ENCODE measurements around the gene SRSF12. TPM values are rescaled to one million over a fixed set of nuclear protein-coding genes. Genes with fewer than 3 reads are reported as not detected.

The SRSF12 gene
- total and polyA plus RNA-seq, 2 donors (not counting 1 experiment from before 2014, with no cell fraction given): not detected

- ATAC-seq (ENCODE audit: low read depth): no peak
- H3K27ac Mint-ChIP-seq: no peak overlapping the region
- Histone ChIP-seq H3K27me3 (replicated peaks in 1 of 4; ENCODE audit: control extremely low read depth in 1 of 4, control insufficient read depth in 3 of 4, insufficient read depth in 4 of 4, low read length in 3 of 4) (no peaks in the 10 kb centered on the region), H3K4me1 (ENCODE audit: control insufficient read depth in 2 of 2, insufficient read depth in 2 of 2, low read length in 2 of 2) (peaks cover 0 to 4% of the 10 kb centered on the region in 2 donors), H3K4me2 (replicated peaks; ENCODE audit: low read depth, low read length, poor library complexity, severe bottlenecking) (peak overlapping the region; percentile 58), H3K36me3 (replicated peaks in 1 of 2; ENCODE audit: control extremely low read depth in 1 of 2, control insufficient read depth in 1 of 2, extremely low read depth in 1 of 2, insufficient read depth in 2 of 2, low read length in 1 of 2) (no peaks in the 10 kb centered on the region), H3K9me3 (ENCODE audit: control extremely low read depth in 1 of 3, control insufficient read depth in 2 of 3, insufficient read depth in 1 of 3, low read length in 2 of 3) (no peaks in the 10 kb centered on the region), H2AFZ (ENCODE audit: insufficient read depth, low read depth, low read length, poor library complexity, severe bottlenecking) (peak overlapping the region; percentile 66), H3K79me2 (ENCODE audit: control insufficient read depth, insufficient read depth, low read length) (peaks cover 9% of the 10 kb centered on the region), H3K9ac (ENCODE audit: low read length) (no peak overlapping the region), H3K27ac (ENCODE audit: low read length in 2 of 2) (peak overlapping the region in 1 of 2 donors; percentile 37), H4K20me1 (ENCODE audit: control insufficient read depth, insufficient read depth, low read length, poor library complexity, severe bottlenecking) (no peaks in the 10 kb centered on the region), H3K4me3 (ENCODE audit: control extremely low read depth in 1 of 5, extremely low read depth in 1 of 5, insufficient read depth in 1 of 5, low read depth in 2 of 5, low read length in 4 of 5) (no peak overlapping the region)
- H3K27me3 Mint-ChIP-seq: no peaks in the 10 kb centered on the region
- no CpG with 5 or more reads among the region's 4 CpGs for WGBS (ENCODE audit: insufficient coverage)
- ChIA-PET CTCF (interaction anchor here (1.2 kb wide), 1 partner anchor 89 kb away, joined by 3 read pairs; no protein-coding TSS in a partner anchor), POLR2A (no interaction called here)
- no peak for DNase-seq
- intact Hi-C loops (cut with micrococcal nuclease): no loop called here
- H3K4me3 Mint-ChIP-seq: no peak overlapping the region
- no peaks in the 10 kb centered on the region for H3K9me3 Mint-ChIP-seq (ENCODE audit: insufficient read depth)
- H3K4me1 Mint-ChIP-seq: peaks cover 2% of the 10 kb centered on the region
- TF ChIP-seq CTCF (IDR thresholded peaks at IDR 0.05) (no peak), EZH2 (IDR thresholded peaks at IDR 0.05; ENCODE audit: borderline replicate concordance, insufficient read depth, low read depth, low read length, poor library complexity, severe bottlenecking) (no peak)
Observed at GRCh38 chr6:89073014-89073620, 44.8 kb downstream of the SRSF12 start.

GRCh38 chr6:89071036-89071435 lies 46.8 kb downstream of the SRSF12 start:
- H3K4me3 Mint-ChIP-seq: no peak overlapping the region
- CTCF ChIA-PET: no interaction called here

More at GRCh38 chr6:89071036-89071435, 46.8 kb downstream of the SRSF12 start:
- Histone ChIP-seq H3K79me2 (ENCODE audit: control insufficient read depth, insufficient read depth, low read length) (peaks cover 5% of the 10 kb centered on the region), H3K27me3 (replicated peaks in 1 of 4; ENCODE audit: control extremely low read depth in 1 of 4, control insufficient read depth in 3 of 4, insufficient read depth in 4 of 4, low read length in 3 of 4) (no peaks in the 10 kb centered on the region), H2AFZ (ENCODE audit: insufficient read depth, low read depth, low read length, poor library complexity, severe bottlenecking) (no peak overlapping the region), H3K9ac (ENCODE audit: low read length) (no peak overlapping the region), H3K4me1 (ENCODE audit: control insufficient read depth in 2 of 2, insufficient read depth in 2 of 2, low read length in 2 of 2) (peaks cover 0 to 4% of the 10 kb centered on the region in 2 donors), H3K4me2 (replicated peaks; ENCODE audit: low read depth, low read length, poor library complexity, severe bottlenecking) (no peak overlapping the region), H3K27ac (ENCODE audit: low read length in 2 of 2) (no peak overlapping the region), H3K4me3 (ENCODE audit: control extremely low read depth in 1 of 5, extremely low read depth in 1 of 5, insufficient read depth in 1 of 5, low read depth in 2 of 5, low read length in 4 of 5) (no peak overlapping the region), H3K9me3 (ENCODE audit: control extremely low read depth in 1 of 3, control insufficient read depth in 2 of 3, insufficient read depth in 1 of 3, low read length in 2 of 3) (no peaks in the 10 kb centered on the region), H4K20me1 (ENCODE audit: control insufficient read depth, insufficient read depth, low read length, poor library complexity, severe bottlenecking) (no peaks in the 10 kb centered on the region), H3K36me3 (replicated peaks in 1 of 2; ENCODE audit: control extremely low read depth in 1 of 2, control insufficient read depth in 1 of 2, extremely low read depth in 1 of 2, insufficient read depth in 2 of 2, low read length in 1 of 2) (no peaks in the 10 kb centered on the region)
- Mint-ChIP-seq H3K27ac (no peak overlapping the region), H3K4me1 (peaks cover 2% of the 10 kb centered on the region), H3K9me3 (ENCODE audit: insufficient read depth) (no peaks in the 10 kb centered on the region), H3K27me3 (no peaks in the 10 kb centered on the region)
- POLR2A ChIA-PET: interaction anchor here (0.6 kb wide), 1 partner anchor 159 kb away, joined by 3 read pairs; no protein-coding TSS in a partner anchor
- TF ChIP-seq EZH2 (IDR thresholded peaks at IDR 0.05; ENCODE audit: borderline replicate concordance, insufficient read depth, low read depth, low read length, poor library complexity, severe bottlenecking): no peak
- no peak for TF ChIP-seq CTCF (IDR thresholded peaks at IDR 0.05)
- intact Hi-C loops (cut with micrococcal nuclease): no loop called here
- ATAC-seq (ENCODE audit: low read depth): no peak
- DNase-seq: no peak
